CD4-positive, alpha-beta memory T cell (primary cell): ENCODE measurements around the gene RND3. TPM values are rescaled to one million over a fixed set of nuclear protein-coding genes. Genes with fewer than 3 reads are reported as not detected.

ENCODE experiments used
- CTCF ChIA-PET: fragments of 350-600 bp; sonication (Branson Sonifier 250); formaldehyde crosslinking; loops from one replicate; lab custom pipeline; 2021; ENCODE audit warnings: inconsistent platforms; ENCODE audit not compliant: partially characterized antibody; lab: Charles Lee
- POLR2A ChIA-PET: fragments of 350-600 bp; sonication (Branson Sonifier 250); formaldehyde crosslinking; loops from one replicate; lab custom pipeline; 2021; ENCODE audit not compliant: partially characterized antibody; lab: Charles Lee
- DNase-seq, 5 donors: peaks; one replicate each; pipeline versions ENCODE4 v3.0.0 to v3.0.0-alpha.2; 2020 to 2022; ENCODE audit warnings: mixed read lengths in 1 of 5
- H3K27ac ChIP-seq: one replicate; pipeline ENCODE4 v1.7.0; 2013; ENCODE audit warnings: low read depth, low read length
- H3K27me3 ChIP-seq: 2 replicates; pipeline ENCODE4 v1.7.0; 2013; ENCODE audit warnings: mild to moderate bottlenecking, low read length, moderate library complexity; ENCODE audit not compliant: insufficient read depth
- H3K36me3 ChIP-seq: 2 replicates; pipeline ENCODE4 v1.7.0; 2013; ENCODE audit warnings: mild to moderate bottlenecking, low read length, moderate library complexity; ENCODE audit not compliant: insufficient read depth
- H3K4me1 ChIP-seq: 2 replicates; pipeline ENCODE4 v1.7.0; 2013; ENCODE audit warnings: mild to moderate bottlenecking, low read length, moderate library complexity; ENCODE audit not compliant: insufficient read depth
- H3K4me3 ChIP-seq, 2 donors: one replicate each; pipeline ENCODE4 v1.7.0; 2013; ENCODE audit warnings: low read length in 2 of 2, mild to moderate bottlenecking in 1 of 2
- H3K9me3 ChIP-seq, 2 donors: one replicate each; pipeline ENCODE4 v1.7.0; 2013; ENCODE audit warnings: low read length in 2 of 2, control low read depth in 1 of 2; ENCODE audit not compliant: control insufficient read depth in 1 of 2
- H3K27ac Mint-ChIP-seq, 7 donors: one replicate each; pipeline ENCODE4 v1.8.0; 2020 to 2021; ENCODE audit warnings: mixed read lengths in 7 of 7, mild to moderate bottlenecking in 6 of 7, inconsistent platforms in 3 of 7, moderate library complexity in 3 of 7
- H3K27me3 Mint-ChIP-seq, 2 donors: one replicate each; pipeline ENCODE4 v1.8.0; 2020 to 2021; ENCODE audit warnings: mixed read lengths in 2 of 2
- H3K36me3 Mint-ChIP-seq, 2 donors: one replicate each; pipeline ENCODE4 v1.8.0; 2020 to 2021; ENCODE audit warnings: mixed read lengths in 2 of 2, inconsistent platforms in 1 of 2, mild to moderate bottlenecking in 1 of 2
- H3K4me1 Mint-ChIP-seq, 4 donors: one replicate each; pipeline ENCODE4 v1.8.0; 2020 to 2021; ENCODE audit warnings: mixed read lengths in 4 of 4, mild to moderate bottlenecking in 1 of 4
- H3K4me3 Mint-ChIP-seq, 8 donors: one replicate each; pipeline ENCODE4 v1.8.0; 2020 to 2021; ENCODE audit warnings: mixed read lengths in 8 of 8, mild to moderate bottlenecking in 7 of 8, moderate library complexity in 6 of 8, inconsistent platforms in 3 of 8
- H3K9me3 Mint-ChIP-seq, 8 donors: one replicate each; pipeline ENCODE4 v1.8.0; 2020 to 2021; ENCODE audit warnings: mixed read lengths in 8 of 8, mild to moderate bottlenecking in 5 of 8, inconsistent platforms in 3 of 8, moderate library complexity in 1 of 8
- intact Hi-C: fragments of 100-400 bp; cut with micrococcal nuclease; formaldehyde crosslinking; loops from one replicate; pipeline ENCODE4 v1.15.1; 2023
- polyA plus RNA-seq, 2 donors: library from polyadenylated mRNA; unstranded; fragments of 300-500 nt; fragmentation: Illumina TruSeq; gene quantifications; one replicate each; pipeline ENCODE4 v1.2.3, GENCODE V29; 2021
- total RNA-seq, 2 experiments: library from RNA; stranded (reverse); gene quantifications; one replicate each; pipeline ENCODE4 v1.2.3, GENCODE V29; 2021

RND3 gene
- total and polyA plus RNA-seq, 4 experiments from 2014 or later: not detected

DNA sequence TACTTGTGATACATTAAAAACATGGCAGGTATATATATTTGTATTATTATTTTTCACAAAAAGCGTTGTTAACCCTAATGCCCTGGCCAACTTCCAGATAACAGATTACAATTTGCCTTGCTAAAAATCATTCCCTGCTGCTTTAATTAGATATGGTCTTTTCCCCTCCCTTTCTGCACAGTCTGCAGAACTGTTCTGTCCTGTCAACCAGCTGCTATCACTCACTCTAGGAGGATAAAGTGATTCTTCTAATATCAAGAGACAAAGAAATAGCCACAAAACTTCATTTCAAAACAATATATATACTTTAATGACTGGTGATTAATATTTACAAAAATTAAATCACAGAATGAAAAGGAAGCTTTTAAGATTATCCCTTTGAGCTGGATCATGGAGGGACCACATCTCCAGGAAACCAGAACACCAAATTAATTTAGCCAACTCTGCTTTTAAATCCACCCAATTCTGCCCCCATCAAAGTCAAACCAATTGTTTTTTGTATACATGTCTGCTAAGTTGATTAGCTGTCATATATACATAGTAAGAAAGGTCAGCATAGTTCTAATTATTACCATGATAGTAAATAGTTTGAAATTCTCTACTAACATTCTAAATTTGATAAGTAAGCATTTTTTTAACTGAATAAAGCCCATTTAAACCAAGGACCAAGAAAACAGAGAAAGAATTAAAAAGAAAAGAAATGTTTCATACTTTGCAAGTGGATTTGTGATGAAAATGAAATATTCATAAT is 55.7 kb downstream of the RND3 start:
- DNase-seq: no peak
- intact Hi-C loops: no loop called here
- Histone ChIP-seq H3K36me3 (no peaks in the 10 kb centered on the region), H3K27me3 (no peaks in the 10 kb centered on the region), H3K27ac (no peak overlapping the region), H3K9me3 (no peaks in the 10 kb centered on the region), H3K4me1 (no peaks in the 10 kb centered on the region), H3K4me3 (no peak overlapping the region)
- POLR2A ChIA-PET: no interaction called here
- Mint-ChIP-seq H3K36me3 (no peaks in the 10 kb centered on the region), H3K4me3 (no peak overlapping the region), H3K27ac (peak overlapping the region in 1 of 7 donors; percentile 29), H3K9me3 (peaks cover 0 to 6% (median 4%) of the 10 kb centered on the region in 8 donors), H3K4me1 (no peaks in the 10 kb centered on the region), H3K27me3 (no peaks in the 10 kb centered on the region)
- CTCF ChIA-PET: no interaction called here

DNA sequence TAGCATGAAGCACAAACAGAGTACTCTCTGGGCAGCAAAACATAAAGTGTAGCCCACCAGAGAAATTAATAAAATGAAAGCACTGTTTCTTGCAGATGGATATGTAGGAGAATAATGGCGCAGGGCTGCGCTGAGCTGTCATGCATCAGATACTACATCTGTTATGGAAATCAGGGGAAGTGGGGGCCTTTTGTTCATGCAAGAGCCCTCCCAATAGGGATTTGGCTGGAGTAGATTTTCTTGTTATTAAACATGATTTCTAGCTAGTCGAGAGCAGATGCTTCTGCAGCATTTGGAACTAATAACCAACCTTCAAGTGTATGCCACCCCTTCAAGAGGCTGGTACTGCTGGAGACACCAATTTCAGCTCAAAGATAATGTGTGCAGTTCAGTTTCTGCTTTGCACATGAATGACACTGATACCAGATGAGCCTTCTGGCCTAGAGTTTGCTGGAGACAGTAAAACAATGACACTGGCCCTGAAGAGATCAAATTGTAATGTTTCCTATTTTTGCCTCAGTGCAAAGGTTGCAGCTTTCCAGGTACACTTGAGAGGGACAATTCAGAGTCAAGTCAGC is 58.0 kb downstream of the RND3 start:
- H3K4me3 Mint-ChIP-seq: no peak overlapping the region
- DNase-seq: no peak
- ChIA-PET CTCF (no interaction called here), POLR2A (no interaction called here)
- Histone ChIP-seq H3K36me3 (no peaks in the 10 kb centered on the region), H3K4me1 (no peaks in the 10 kb centered on the region), H3K27ac (no peak overlapping the region), H3K4me3 (no peak overlapping the region), H3K9me3 (no peaks in the 10 kb centered on the region), H3K27me3 (no peaks in the 10 kb centered on the region)
- no peaks in the 10 kb centered on the region for H3K36me3 Mint-ChIP-seq
- no peak overlapping the region for H3K27ac Mint-ChIP-seq
- no peaks in the 10 kb centered on the region for H3K27me3 Mint-ChIP-seq
- intact Hi-C loops: no loop called here
- no peaks in the 10 kb centered on the region for H3K4me1 Mint-ChIP-seq
- H3K9me3 Mint-ChIP-seq: no peaks in the 10 kb centered on the region

DNA sequence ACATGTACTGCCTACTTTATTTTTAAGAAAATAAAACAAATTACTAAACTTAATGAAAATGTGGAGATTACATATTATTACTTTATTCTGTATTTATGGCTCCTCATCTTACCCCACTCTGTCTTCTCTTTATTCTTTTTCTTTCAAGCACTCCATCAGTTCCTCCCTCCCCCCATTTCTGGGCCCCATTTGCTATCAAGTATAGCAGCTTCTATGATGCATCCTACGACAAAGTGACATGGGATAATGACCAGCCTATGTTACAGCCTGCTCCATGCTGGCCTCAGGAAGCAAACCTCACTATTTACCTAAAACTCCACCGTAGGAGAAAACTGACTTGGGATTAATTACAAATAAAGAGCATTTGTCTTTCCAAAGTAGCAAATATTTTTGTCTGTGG is 58.8 kb downstream of the RND3 start:
- no peak for DNase-seq
- Histone ChIP-seq H3K27ac (no peak overlapping the region), H3K4me3 (no peak overlapping the region), H3K36me3 (no peaks in the 10 kb centered on the region), H3K9me3 (no peaks in the 10 kb centered on the region), H3K27me3 (no peaks in the 10 kb centered on the region), H3K4me1 (no peaks in the 10 kb centered on the region)
- Mint-ChIP-seq H3K27ac (no peak overlapping the region), H3K4me1 (no peaks in the 10 kb centered on the region), H3K4me3 (no peak overlapping the region), H3K36me3 (no peaks in the 10 kb centered on the region), H3K27me3 (no peaks in the 10 kb centered on the region), H3K9me3 (no peaks in the 10 kb centered on the region)
- intact Hi-C loops: no loop called here
- ChIA-PET CTCF (no interaction called here), POLR2A (no interaction called here)

DNA sequence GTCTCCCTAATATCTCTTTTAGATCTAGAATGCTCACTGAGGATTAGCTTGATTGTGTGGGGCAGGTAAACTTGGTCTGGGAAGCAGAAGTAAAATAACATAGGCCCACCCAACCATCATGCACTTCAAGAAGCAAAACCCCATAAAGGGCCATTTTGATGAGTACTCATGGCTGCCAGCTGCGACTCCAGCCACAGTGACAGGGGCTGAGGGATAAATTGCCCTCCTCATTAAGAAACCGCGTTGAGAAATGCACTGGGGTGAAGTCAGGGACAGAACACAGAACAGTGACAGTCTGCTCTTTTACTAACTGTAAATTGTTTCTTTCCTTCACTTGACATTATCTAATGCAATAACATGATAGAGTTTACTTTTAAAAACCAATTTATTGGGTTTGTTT is 60.2 kb downstream of the RND3 start:
- POLR2A ChIA-PET: no interaction called here
- intact Hi-C loops: no loop called here

DNA sequence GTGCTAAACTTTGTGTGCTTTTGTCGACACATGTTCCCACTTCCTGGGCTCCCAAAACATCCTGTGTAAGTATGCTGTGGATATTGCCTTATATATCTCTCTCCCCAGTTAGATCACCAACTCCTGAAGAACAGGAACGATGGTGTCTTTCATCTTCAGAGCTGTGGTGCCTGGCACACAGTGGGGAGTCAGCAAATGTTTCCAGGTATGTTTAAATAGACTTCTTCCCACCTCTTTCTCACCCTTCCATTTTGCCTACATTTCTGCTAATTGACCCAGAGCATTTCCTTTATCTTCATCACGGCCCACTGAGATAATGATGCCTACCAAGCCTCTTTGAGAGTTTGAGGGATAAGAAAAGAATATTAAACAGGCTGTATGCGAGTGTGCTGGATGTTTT is 60.7 kb downstream of the RND3 start:
- no peak overlapping the region for H3K27ac Mint-ChIP-seq
- Histone ChIP-seq H3K4me3 (no peak overlapping the region), H3K36me3 (no peaks in the 10 kb centered on the region), H3K4me1 (no peaks in the 10 kb centered on the region), H3K27me3 (no peaks in the 10 kb centered on the region), H3K27ac (no peak overlapping the region), H3K9me3 (no peaks in the 10 kb centered on the region)
- ChIA-PET CTCF (no interaction called here), POLR2A (no interaction called here)
- H3K4me3 Mint-ChIP-seq: no peak overlapping the region
- DNase-seq: no peak
- no peaks in the 10 kb centered on the region for H3K4me1 Mint-ChIP-seq
- H3K36me3 Mint-ChIP-seq: no peaks in the 10 kb centered on the region
- H3K27me3 Mint-ChIP-seq: no peaks in the 10 kb centered on the region
- intact Hi-C loops: no loop called here
- H3K9me3 Mint-ChIP-seq: peaks cover 0 to 3% (median 0%) of the 10 kb centered on the region in 8 donors

More for the DNA sequence above, 60.2 kb downstream of the RND3 start:
- no peaks in the 10 kb centered on the region for H3K27me3 ChIP-seq
- H3K36me3 ChIP-seq: no peaks in the 10 kb centered on the region
- no peaks in the 10 kb centered on the region for H3K4me1 ChIP-seq
- Mint-ChIP-seq H3K9me3 (peaks cover 0 to 2% (median 0%) of the 10 kb centered on the region in 8 donors), H3K27ac (no peak overlapping the region), H3K27me3 (no peaks in the 10 kb centered on the region), H3K4me1 (no peaks in the 10 kb centered on the region), H3K36me3 (no peaks in the 10 kb centered on the region), H3K4me3 (no peak overlapping the region)
- CTCF ChIA-PET: no interaction called here
- H3K4me3 ChIP-seq: no peak overlapping the region
- H3K9me3 ChIP-seq: no peaks in the 10 kb centered on the region
- no peak overlapping the region for H3K27ac ChIP-seq
- DNase-seq: no peak

DNA sequence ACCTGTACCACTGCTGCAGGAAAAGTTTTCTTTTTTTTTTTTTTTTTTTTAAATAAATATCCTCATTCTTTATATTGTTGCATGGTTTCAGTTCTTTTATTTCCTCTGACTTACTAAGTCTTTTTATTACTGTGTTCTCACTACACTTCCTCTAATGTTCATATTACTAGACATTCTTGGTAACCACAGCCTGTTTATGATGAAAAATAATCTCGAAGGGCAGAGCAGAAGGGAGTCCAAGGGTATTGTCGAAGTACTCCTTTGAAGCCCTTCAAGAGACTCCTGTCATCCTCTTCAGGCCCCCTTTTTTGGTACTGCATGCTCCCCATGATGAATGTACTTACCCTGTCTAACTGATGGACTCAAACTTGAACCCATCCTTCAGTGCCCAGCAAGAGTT is 61.2 kb downstream of the RND3 start:
- Mint-ChIP-seq H3K4me1 (no peaks in the 10 kb centered on the region), H3K4me3 (no peak overlapping the region), H3K27me3 (no peaks in the 10 kb centered on the region), H3K27ac (no peak overlapping the region), H3K9me3 (peaks cover 0 to 3% (median 0%) of the 10 kb centered on the region in 8 donors), H3K36me3 (no peaks in the 10 kb centered on the region)
- H3K4me3 ChIP-seq: no peak overlapping the region
- ChIA-PET CTCF (no interaction called here), POLR2A (no interaction called here)
- no peak for DNase-seq
- no peaks in the 10 kb centered on the region for H3K27me3 ChIP-seq
- H3K4me1 ChIP-seq: no peaks in the 10 kb centered on the region
- no peak overlapping the region for H3K27ac ChIP-seq
- intact Hi-C loops: no loop called here
- no peaks in the 10 kb centered on the region for H3K36me3 ChIP-seq
- no peaks in the 10 kb centered on the region for H3K9me3 ChIP-seq

DNA sequence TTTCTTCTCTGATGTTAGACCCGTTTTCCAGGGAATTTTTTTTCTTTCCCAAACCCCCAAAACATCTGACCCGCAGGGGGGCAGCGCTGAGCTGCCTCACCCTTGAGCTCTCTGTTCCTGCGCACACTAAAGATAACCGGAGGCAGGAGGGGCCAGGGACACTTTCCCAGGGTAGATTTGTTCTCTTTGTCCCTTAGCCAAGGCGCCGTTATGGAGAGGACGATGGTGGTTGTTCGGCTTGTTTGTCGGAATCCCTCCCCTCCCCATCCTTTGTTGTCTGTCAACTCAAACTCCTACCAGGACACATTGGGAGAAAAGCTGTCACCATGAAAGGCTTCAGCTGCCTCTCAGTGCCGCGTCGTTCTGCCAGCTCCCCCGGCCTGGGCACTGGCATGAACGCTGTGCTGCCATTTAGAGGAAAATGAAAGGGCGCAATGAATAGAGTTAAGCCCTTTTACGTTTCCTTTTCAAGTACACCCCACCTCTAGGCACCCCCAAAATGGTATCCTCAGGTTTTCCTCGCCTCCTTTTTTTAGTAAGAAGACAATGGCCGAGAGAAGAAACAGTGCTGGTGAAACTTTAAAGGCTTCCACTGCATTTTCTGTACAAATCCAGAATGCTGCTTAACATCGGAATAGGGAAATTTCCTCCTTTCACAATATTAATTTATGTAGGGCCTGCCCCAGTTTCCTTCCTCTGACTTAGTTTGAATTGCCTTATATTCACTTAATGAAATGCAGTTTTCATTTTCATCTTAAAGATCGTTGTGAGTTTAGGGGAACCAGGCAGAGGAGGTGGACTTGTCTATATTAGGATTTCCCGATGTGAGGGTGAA is 62.1 kb downstream of the RND3 start:
- intact Hi-C loops: no loop called here
- Histone ChIP-seq H3K36me3 (no peaks in the 10 kb centered on the region), H3K9me3 (no peaks in the 10 kb centered on the region), H3K4me3 (no peak overlapping the region), H3K27ac (no peak overlapping the region), H3K4me1 (no peaks in the 10 kb centered on the region), H3K27me3 (no peaks in the 10 kb centered on the region)
- DNase-seq: no peak
- Mint-ChIP-seq H3K27me3 (no peaks in the 10 kb centered on the region), H3K36me3 (no peaks in the 10 kb centered on the region), H3K27ac (no peak overlapping the region), H3K4me1 (no peaks in the 10 kb centered on the region), H3K4me3 (no peak overlapping the region), H3K9me3 (peaks cover 0 to 4% (median 0%) of the 10 kb centered on the region in 8 donors)
- ChIA-PET CTCF (interaction anchor here (0.6 kb wide), 1 partner anchor 172 kb away, joined by 3 read pairs; no protein-coding TSS in a partner anchor), POLR2A (no interaction called here)
